SKM-1 treated with dmso at 0.1 percent for 144 hours (cell line): ENCODE measurements around the gene ATF6B.

Source experiments
- DNase-seq: peaks from one replicate; lab custom pipeline; 2025; ENCODE audit not compliant: unreplicated experiment; lab: John Stamatoyannopoulos, UW

Gene ATF6B

DNA sequence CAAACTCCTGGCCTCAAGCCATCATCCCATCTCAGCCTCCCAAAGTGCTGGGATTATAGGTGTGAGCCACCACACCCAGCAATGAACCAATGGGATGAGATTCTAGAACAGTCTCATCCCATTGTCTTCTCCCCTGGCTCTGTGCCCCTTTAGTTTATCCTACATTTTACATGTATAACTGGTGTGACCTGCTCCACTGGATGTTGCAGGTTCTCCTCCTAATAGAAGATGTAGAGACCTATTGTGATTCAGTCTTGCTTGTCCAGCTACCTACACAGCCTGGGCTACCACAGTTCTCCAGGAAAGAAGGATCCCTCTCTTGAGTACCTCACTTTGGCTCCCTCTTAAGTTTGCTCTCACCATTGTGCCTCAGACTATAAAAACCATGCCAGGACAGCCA, 4.1 kb upstream of the ATF6B start:
- no peak for DNase-seq

DNA sequence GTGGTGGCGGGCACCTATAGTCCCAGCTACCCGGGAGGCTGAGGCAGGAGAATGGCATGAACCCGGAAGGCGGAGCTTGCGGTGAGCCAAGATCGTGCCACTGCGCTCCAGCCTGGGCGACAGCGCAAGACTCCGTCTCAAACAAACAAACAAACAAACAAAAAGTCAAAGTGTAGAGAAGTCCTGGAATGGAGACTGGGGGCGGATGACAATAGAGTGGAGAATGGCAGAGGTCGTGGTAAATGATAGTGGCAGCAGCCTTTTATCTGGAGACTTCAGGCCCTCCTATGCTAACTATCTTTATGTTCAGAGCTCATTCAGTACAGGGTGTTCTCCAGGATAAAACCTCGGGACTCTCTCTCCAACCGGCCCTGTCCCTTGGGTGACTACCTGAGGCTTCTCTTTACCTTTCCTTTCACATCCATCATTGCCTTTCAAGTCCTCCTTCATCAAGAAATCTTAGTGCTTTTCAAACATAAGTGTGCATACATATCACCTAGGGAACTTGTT, 3.4 kb upstream of the ATF6B start:
- DNase-seq, result no peak

DNA sequence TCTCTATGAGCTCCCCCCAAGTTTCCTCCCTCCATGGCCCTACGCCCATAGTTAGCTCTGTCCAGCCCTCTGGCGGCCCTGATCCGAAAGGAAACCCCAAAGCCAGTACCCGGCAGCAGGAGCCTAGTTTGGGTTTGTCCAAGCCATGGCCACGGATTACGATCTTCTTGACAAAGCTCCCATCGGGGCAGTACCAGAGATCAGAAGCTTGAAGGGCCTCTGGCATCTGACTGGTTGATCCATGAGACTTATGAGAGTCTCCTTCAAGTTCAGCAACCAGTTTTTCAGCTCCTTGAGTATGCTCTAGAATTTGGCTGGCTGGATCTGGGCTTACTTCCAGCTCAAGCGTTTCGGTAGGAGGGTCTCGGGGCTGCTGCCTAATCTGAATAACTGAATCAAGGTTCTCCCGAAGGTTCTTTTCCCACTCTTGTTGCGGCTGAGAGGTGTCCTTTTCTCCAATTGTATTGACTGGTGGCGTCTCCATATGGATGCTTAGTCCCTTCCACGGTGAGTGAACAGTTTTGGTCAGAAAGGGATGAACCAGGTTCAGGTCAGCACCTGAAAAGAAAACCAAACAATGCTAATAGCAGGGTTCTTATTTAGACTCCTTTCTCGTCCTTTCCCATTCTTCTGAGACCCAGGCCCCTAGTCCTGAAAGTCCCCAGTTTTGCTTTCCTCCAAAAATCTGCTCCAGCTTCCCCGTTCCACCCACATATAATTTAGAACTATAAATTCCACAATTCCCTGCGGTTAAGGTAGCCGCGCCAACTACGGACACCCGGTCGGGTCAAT, 1.4 kb upstream of the ATF6B start:
- peak; percentile 61 for DNase-seq

DNA sequence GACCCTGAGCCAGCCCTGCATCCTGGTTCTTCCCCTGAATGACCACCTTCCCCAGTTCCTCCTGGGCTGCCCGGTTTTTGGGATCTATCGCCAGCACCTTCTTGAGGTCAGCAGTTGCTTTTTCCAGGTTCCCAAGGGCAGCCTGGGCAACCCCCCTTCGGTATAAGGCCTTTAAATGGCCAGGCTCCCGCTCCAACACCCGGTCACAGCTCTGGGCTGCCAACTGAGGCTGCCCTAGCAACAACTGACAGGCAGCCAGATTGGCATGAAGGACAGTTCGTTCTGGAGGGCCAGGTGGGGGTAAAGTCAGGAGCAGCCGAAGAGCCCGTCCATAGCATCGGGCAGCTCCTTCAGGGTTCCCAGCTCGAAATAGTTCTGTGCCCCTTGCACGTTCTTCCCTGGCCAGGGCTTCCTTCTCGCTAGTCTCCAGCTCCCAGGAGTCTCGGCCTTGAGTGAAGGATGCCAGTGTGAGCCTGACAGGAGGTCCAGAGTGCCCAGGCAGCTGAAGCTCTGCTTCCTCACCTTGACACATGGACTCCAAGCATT, 778 bp upstream of the ATF6B start:
- DNase-seq, result no peak

DNA sequence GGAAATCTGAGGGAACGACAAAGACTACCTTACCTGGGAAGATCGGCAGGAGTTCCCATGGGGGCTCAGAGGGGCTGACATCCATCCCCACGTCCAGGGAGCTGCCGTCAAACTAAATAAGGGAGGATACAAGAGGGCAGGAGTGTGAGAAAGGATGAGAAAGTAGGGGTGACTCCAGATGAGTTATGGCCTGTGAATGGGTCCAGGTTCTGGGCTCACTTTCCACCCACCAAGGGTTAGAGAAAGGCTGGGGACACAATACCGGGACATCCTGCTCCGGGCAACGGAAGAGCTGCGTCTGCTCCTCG, 683 bp downstream of the ATF6B start:
- DNase-seq, result no peak

DNA sequence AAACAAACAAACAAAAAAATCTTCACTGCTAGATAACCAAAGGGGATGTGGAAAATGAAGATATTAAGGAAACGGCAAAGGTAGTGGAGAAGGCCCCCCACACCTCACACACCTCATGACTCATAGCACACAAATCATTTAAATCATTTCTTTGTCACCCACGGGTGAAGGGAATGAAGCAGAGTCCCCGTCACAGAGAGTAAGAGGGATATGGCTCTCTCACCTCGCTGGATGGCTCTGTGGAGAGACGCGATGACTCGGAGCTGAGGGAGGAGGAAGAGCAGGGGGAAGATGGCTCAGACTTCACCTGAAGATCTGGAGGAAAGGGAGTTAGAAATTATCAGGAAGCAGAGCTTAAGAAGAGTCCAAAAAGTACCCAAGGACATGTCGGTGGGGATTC, 1.2 kb downstream of the ATF6B start:
- no peak for DNase-seq

DNA sequence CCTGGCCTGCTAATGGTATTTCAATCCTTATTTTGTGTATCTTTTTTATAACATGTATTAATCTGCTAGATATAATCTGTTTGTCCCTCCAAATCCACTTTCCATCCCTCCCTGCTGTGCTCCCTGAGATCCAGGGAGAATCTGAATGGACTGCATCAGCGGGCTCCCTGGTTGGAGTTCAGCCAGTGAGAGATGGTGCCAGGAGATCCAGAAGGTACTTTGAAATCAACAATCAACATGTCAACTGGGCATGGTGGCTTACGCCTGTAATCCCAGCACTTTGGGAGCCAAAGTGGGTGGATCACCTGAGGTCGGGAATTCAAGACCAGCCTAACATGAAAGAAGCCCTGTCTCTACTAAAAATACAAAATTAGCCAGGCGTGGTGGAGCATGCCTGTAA, 4.4 kb downstream of the ATF6B start:
- DNase-seq, result no peak

DNA sequence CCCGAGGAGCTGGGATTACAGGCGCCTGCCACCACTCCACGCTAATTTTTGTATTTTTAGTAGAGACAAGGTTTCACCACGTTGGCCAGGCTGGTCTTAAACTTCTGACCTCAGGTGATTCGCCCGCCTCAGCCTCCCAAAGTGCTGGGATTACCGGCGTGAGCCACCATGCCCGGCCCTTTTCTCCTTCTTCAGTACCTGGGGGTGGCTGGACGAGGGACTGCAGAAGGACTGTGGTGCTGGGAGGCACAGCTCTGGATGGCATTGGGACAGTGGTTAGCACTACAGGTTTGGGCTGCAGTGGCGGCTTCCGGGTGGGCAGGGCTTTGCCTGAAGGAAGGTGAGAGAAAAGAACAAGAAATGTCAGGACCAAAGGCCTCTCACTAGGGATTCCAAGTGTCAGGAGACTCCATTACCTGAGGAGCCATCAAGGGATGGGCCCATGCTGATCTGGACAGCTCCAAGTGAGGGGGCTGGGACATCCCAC, 7.4 kb downstream of the ATF6B start:
- no peak for DNase-seq

DNA sequence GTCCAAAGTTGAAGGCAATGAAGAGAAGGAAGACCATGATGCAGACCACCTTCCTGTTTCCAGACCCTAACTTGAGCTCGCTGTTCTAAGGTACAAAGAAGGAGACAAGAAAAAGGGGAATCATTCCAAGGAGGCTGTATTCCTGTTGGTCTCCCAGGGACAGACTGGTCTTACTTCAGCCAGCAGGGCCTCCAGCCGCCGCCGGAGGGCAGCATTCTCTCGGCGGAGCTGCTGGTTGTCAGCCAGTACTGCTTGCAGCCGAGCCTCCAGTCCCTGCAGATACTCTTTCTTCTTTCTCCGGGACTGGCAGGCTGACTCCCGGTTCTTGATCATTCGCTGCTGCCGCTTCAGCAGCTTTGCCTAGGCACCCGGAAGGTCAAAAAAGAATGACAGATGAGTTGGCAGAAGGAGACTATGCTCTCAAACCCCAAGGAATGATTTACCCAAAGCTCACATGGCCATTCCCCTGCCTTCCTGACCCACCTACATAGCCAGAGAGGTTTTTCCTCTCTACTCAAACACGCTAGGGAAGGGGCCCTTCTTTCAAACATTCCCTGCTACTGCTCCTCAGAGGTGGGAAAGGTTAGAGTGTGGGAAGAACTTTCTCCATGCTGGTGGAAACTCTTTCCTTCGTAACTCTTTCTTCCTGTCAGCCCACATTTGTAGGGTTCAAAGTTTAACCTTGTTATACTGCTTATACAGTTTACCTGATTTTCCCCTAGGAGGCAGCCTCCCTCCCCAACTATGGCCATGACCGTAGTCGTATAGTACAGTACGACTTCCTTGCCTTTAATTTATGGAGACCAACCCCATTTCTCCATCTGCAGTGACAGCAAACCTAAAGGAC, 9.0 kb downstream of the ATF6B start:
- DNase-seq, result peak; percentile 70

DNA sequence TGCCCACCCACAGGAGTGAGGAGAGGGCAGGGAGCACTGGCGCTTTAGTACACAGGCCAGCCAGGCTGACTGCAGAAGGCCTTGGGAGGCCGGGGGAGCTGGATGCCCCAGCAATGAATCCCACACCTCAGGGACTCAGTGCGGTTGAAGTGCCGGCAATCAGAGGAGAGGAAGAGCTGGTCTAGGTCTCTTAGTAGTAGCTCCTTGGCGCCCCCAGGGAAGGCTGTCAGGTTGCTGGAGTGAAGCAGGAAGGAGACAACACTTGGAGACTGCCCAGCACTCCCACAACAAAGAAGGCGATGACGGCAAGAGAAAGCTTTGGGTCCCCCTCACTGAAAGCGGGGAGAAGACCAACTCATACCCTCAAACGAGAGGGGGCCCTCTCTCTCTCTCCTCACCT, 10.6 kb downstream of the ATF6B start:
- DNase-seq, result no peak

DNA sequence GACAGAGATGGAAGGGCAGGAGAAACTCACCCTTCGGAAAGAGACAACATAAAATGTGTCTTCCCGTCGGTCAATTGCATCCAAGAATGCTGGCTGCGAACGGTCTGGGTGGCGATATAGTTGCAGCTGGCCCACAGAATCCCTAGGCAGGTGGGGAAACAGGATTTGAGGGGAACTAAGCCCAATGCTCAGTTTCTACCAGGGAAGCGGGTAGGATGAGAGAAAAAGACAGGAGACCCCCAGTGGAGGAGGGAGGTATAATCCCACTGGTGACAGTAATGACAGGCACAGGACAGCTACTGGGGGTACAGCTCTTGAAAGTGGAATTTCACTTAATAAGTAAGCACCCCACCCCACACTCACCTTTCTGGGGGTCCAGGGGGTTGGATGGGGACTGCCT, 11.4 kb downstream of the ATF6B start:
- DNase-seq, result no peak

DNA sequence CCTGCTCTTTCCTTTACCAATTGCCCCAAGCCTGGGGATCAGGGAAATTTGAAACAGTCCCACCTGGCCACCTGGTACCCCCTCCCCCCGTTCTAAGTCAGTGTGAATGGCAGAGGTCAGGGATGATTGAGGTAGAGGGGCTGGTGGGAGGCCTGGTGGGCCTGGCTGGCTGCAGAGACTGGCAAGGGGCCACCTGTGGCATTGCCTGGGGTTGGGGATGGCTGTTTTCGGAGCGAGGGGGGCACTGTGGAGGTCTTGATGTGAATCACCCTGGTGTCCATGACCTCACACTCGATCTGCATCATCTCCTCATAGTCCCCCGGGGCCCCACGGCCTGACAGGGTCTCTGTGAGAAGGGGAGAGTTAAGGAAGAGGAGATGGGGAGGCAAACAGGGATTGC, 12.4 kb downstream of the ATF6B start:
- no peak for DNase-seq

DNA sequence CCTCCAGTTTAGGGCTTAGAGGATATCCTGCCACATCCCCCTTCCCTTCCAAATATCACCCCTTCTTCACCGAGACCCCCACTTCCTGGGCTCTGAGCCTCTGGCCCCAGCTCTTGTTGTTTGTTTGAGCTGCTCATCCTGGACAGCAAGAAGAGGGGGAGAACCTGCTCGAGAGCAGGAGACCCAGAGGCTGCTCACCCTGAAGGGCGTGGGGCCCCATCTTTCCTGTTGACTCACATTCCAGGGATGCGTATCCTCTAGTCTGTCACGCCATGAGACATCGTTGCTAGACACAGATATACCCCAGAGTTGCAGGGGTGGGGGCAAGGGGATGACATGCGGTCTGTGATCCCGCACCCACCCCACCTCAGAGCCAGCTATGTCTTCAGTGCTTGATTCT, 13.2 kb downstream of the ATF6B start:
- DNase-seq, result no peak

DNA sequence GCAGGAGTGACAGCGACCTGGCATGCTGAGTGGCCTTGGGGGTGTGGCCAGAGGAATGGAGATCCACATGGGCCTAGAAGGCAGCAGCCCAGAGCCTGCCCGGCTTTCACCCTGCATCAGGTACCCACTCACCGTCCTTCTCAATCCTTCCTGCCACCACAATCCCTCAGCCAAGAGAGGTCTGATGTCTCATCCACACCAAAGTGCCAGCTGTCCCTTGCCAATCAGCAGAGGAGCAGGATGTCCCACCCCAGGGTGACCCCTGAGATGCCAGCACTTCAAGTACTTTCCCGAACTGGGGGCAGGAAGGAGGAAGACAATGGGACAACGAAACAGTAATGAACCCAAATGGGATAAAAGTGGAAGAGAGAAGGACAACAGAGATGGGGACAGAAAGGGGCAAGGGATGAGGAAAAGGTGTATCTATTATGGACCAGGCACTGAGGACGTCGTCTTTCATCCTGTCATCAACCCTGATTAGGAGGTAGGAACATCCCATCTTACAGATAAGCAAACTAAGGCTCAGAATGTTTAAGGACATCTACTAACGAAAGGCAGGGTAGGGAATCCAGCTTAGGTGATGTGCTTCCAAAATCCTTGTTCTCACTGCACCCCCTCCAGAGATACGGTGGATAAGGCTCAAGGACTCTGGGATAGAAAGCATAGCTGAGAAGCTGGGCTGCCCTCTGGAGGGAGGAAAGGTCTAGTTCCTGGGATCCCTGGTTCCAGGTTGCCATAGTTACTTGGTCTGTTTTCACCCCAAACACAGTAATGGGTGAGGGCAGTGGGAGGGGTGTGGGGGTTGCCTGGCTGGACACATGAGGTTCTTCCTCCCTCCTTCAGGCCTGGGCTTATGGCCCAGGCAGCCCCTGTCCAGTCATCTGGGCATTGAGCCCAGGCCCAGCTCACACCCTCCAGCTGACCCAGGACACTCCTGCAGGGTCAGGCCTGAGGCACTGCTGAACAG, 14.4 kb downstream of the ATF6B start:
- no peak for DNase-seq

DNA sequence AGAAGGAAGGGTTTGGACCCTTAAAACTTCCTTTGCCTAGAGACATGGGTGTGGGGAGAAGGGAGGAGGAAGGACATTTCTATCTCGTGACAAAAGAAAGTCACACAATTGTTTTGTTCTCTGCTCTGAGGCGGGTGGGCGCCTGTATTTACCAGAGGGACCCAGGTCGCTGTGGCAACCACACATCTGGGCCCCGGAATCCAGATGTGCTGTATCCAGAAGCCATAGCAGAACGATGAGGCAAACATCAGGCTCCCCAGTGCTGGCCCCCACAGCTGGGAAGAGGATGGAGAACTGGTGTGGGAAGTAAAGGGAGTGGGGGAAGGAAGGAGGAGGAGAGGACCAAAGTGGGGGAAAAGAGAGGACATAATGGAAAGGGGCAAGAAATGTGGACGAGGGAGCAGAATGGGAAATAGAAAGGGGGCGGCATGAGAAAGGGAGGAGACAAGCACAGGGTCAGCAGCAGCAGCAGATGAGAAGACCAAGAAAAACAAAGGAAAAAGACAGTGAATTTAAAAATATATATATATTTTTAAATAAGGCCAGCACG, 15.5 kb downstream of the ATF6B start:
- DNase-seq, result no peak

DNA sequence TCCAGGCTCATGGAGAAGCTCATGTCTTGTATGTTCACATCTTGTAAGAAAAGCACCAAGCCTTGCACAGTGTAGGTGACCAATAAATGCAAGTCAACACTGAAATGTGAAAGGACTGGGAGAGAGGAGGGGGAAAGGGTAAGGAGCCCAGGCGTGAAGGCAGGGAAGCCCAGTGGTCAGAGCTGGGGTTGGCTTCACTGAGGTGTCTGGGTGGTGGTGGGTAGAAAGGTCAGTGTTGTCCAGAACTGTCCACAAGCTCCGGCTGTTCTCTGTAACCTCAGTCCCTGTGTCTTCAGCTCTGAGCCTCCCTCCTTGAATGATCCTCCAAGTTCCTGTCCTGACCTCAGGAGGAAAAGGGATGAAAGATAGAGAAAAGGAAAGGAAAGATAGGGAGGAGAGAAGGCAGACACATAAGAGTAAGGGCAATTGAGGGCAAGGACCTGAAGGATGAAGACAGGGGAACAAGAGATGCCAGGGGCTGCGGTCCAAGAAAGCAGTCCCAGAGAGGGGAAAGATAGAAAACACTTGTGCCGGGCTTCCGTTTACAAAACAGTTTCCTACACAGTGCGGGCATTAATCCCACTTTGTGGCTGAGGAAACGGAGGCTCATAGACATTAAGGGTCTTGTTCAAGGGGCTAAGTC, 16.5 kb downstream of the ATF6B start:
- DNase-seq, result no peak

DNA sequence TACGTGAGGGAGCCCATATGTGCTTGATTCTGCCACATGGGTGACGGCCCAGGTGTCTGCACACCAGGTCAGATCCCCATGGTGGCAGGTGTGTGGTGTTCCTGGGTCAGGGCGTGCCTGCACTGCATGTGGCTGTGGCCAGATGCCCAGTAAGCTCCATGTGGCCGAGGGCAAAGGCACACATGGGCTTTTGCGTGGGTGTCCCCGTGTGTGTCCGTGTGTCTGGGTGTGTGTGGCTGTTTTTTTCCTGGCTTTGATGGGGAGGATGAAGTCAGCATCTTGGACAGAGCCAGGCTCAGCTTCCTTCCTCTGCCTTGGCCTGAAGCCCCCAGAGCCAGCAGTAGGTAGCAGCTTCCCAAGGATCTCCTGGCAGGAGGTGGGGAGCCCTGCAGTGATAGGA, 17.4 kb downstream of the ATF6B start:
- DNase-seq, result no peak

DNA sequence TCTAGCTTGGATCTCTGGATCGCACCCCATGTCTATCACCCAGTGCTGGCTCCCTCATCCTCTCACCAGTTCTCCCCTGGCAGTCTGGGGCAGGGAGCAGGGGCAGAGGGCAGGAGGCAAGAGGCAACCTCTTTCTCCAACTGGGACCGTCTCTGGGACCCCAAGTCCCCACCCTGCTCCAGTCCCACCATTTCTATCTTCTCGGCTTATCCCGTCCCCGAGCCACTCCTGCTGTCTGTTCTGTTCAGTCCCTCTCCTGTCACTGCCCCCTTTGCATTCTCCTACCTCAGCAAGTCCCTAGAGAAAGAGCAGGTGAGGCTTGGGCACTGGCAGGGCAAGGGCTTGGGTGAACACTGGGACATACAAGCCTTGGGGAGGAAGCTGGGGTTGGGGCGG, 18.3 kb downstream of the ATF6B start:
- DNase-seq, result no peak

DNA sequence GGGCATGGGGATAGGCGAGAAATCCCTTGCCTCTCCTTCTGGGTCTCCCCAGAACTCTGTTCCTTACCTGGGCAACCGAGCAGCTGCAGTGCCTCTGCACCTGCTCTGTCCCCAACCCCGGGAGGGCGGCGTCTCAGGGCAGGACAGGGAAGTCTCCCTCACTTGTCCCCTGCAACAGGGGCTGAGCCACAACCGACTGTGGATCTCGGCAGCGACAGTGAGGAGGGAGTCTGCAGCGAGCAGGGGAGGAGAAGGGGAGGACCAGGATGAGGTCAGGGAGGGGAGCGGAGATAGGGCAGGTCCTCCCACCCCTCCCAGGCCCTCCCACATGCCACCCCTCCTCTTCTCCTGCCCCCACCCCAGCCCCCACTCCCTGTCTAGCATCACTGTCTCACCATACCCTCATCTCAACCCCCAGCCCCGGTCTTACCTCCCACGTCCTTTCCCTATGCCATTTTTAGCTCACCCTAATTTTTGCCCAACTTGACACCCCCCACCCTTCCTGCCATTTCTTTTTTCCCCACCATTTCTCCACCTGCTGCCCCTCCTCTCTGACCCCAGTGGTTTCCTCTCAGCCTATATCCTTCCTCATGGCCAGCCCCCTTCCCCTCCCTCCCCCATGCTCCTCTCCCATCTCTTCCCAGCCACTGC, 18.8 kb downstream of the ATF6B start, which contains the start of gene TNXB:
Gene TNXB (minus strand): TSS at position 225 of the 651 bp plus-strand sequence. CDS start 11,140 bp downstream, outside the sequence.
- DNase-seq, result no peak
